HepG2 (cell line): Measurements from ENCODE around the gene NATD1. TPM values are rescaled to one million over a fixed set of nuclear protein-coding genes. Genes with fewer than 3 reads are reported as not detected.

Source experiments
- CHD2 ChIP-seq: IDR thresholded peaks from 2 replicates; pipeline ENCODE4 v1.6.1; 2011; ENCODE audit warnings: low read depth, low read length, improper control_type of control experiment
- HMGA1 ChIP-seq: sonication (generic); formaldehyde crosslinking; conservative IDR thresholded peaks from 2 replicates; pipeline ENCODE4 v1.4.0; 2020; ENCODE audit warnings: missing genetic modification reagents
- HNF1B ChIP-seq: sonication (generic); formaldehyde crosslinking; IDR thresholded peaks from 2 replicates; pipeline ENCODE4 v1.5.1; 2020; ENCODE audit warnings: mild to moderate bottlenecking, moderate library complexity, missing genetic modification reagents
- KLF15 ChIP-seq: sonication (generic); formaldehyde crosslinking; IDR thresholded peaks from 2 replicates; pipeline ENCODE4 v1.8.1; 2023; ENCODE audit warnings: borderline replicate concordance, mild to moderate bottlenecking, inconsistent platforms, missing genetic modification reagents, mixed read lengths
- MXD3 ChIP-seq: IDR thresholded peaks from 2 replicates; pipeline ENCODE4 v1.6.1; 2016; ENCODE audit warnings: mild to moderate bottlenecking, missing biosample characterization, missing genetic modification reagents
- NFYC ChIP-seq: IDR thresholded peaks from 2 replicates; pipeline ENCODE4 v1.6.1; 2016; ENCODE audit warnings: missing genetic modification reagents, missing compliant biosample characterization
- NR3C1 ChIP-seq: sonication (generic); formaldehyde crosslinking; IDR thresholded peaks from 2 replicates; pipeline ENCODE4 v1.4.0; 2020; ENCODE audit warnings: missing genetic modification reagents
- NRL ChIP-seq: sonication (generic); formaldehyde crosslinking; IDR thresholded peaks from 2 replicates; pipeline ENCODE4 v1.5.0; 2020; ENCODE audit warnings: missing genetic modification reagents, mild to moderate bottlenecking, moderate library complexity, borderline replicate concordance
- PLRG1 ChIP-seq: fragments of 450-650 bp; conservative IDR thresholded peaks from 2 replicates; pipeline ENCODE4 v1.6.1; 2016
- POGK ChIP-seq: sonication (generic); formaldehyde crosslinking; conservative IDR thresholded peaks from 2 replicates; pipeline ENCODE4 v1.8.0; 2022; ENCODE audit warnings: mild to moderate bottlenecking, moderate library complexity, missing genetic modification reagents
- POGZ ChIP-seq: sonication (generic); formaldehyde crosslinking; IDR thresholded peaks from 2 replicates; pipeline ENCODE4 v1.4.0; 2020; ENCODE audit warnings: mild to moderate bottlenecking, missing genetic modification reagents
- SMARCE1 ChIP-seq: fragments of 450-650 bp; IDR thresholded peaks from 2 replicates; pipeline ENCODE4 v1.6.1; 2017; ENCODE audit warnings: borderline replicate concordance
- SP140L ChIP-seq: sonication (generic); formaldehyde crosslinking; IDR thresholded peaks from 2 replicates; pipeline ENCODE4 v1.4.0; 2020; ENCODE audit warnings: missing genetic modification reagents, borderline replicate concordance
- SUZ12 ChIP-seq: fragments of 150-350 bp; IDR thresholded peaks from 2 replicates; pipeline ENCODE4 v1.6.1; 2014; ENCODE audit warnings: low read depth, low read length
- TBX3 ChIP-seq: fragments of 450-650 bp; IDR thresholded peaks from 2 replicates; pipeline ENCODE4 v1.6.1; 2017; ENCODE audit warnings: antibody characterized with exemption, mild to moderate bottlenecking, inconsistent platforms, borderline replicate concordance
- WIZ ChIP-seq: sonication (generic); formaldehyde crosslinking; IDR thresholded peaks from 2 replicates; pipeline ENCODE4 v1.5.1; 2020; ENCODE audit warnings: mild to moderate bottlenecking, missing genetic modification reagents
- ZFP36L1 ChIP-seq: sonication (generic); formaldehyde crosslinking; IDR thresholded peaks from 2 replicates; pipeline ENCODE4 v1.8.0; 2022; ENCODE audit warnings: mild to moderate bottlenecking, missing genetic modification reagents, moderate library complexity
- ZIK1 ChIP-seq: sonication (generic); formaldehyde crosslinking; IDR thresholded peaks from 2 replicates; pipeline ENCODE4 v1.5.0; 2020; ENCODE audit warnings: mild to moderate bottlenecking, low read depth, missing genetic modification reagents, borderline replicate concordance
- ZNF20 ChIP-seq: sonication (generic); formaldehyde crosslinking; IDR thresholded peaks from 2 replicates; pipeline ENCODE4 v1.4.0; 2020; ENCODE audit warnings: mild to moderate bottlenecking, moderate library complexity, missing genetic modification reagents
- ZNF292 ChIP-seq: sonication (generic); formaldehyde crosslinking; IDR thresholded peaks from 2 replicates; pipeline ENCODE4 v1.8.1; 2022; ENCODE audit warnings: mild to moderate bottlenecking, low read depth, missing genetic modification reagents, borderline replicate concordance
- ZNF530 ChIP-seq: sonication (generic); formaldehyde crosslinking; IDR thresholded peaks from 2 replicates; pipeline ENCODE4 v1.5.0; 2020; ENCODE audit warnings: low read depth, mild to moderate bottlenecking, missing genetic modification reagents
- ZNF589 ChIP-seq: sonication (generic); formaldehyde crosslinking; conservative IDR thresholded peaks from 2 replicates; pipeline ENCODE4 v1.8.0; 2022; ENCODE audit warnings: mild to moderate bottlenecking, moderate library complexity, missing genetic modification reagents
- ZNF709 ChIP-seq: sonication (generic); formaldehyde crosslinking; IDR thresholded peaks from 2 replicates; pipeline ENCODE4 v1.5.0; 2020; ENCODE audit warnings: mild to moderate bottlenecking, missing genetic modification reagents
- ZNF772 ChIP-seq: sonication (generic); formaldehyde crosslinking; IDR thresholded peaks from 2 replicates; pipeline ENCODE4 v1.5.0; 2020; ENCODE audit warnings: mild to moderate bottlenecking, missing genetic modification reagents
- ZNF775 ChIP-seq: sonication (generic); formaldehyde crosslinking; IDR thresholded peaks from 2 replicates; pipeline ENCODE4 v1.4.0; 2020; ENCODE audit warnings: missing genetic modification reagents, mild to moderate bottlenecking, moderate library complexity, borderline replicate concordance
- ZNF792 ChIP-seq: IDR thresholded peaks from 2 replicates; pipeline ENCODE4 v1.6.1; 2016
- polyA plus RNA-seq, 8 experiments: library from polyadenylated mRNA; depleted of rRNA in 3 of 8; stranded (reverse) in 7 of 8; unstranded in 1 of 8; fragments of >200 nt; fragmentation: Illumina TruSeq in 4 of 8; extraction: Trizol in 4 of 8; gene quantifications; 2 replicates each; pipeline versions ENCODE4 v1.2.1 to v1.2.3, GENCODE V29; 2011 to 2016; ENCODE audit warnings: low read depth in 4 of 8, missing spikeins in 1 of 8, mixed read lengths in 1 of 8; ENCODE audit not compliant: insufficient read depth in 1 of 8
- total RNA-seq, 5 experiments: library from RNA; depleted of rRNA; stranded (reverse); fragments of >200 nt; fragmentation: Illumina TruSeq; extraction: Trizol; gene quantifications; 2 replicates each; pipeline ENCODE4 v1.2.3, GENCODE V29; 2016; ENCODE audit warnings: low read depth in 1 of 5
- TF ChIP-seq, protein P1 (sequence below): sonication (generic); formaldehyde crosslinking; IDR thresholded peaks from 2 replicates; pipeline ENCODE4 v1.5.0; 2020; ENCODE audit warnings: mild to moderate bottlenecking, missing genetic modification reagents, moderate library complexity

NATD1 gene
- total and polyA plus RNA-seq, 2 of the 13 experiments (the other 11 are each of a cell fraction or from before 2014, with no cell fraction given): 0.31 to 2.3 TPM

DNA sequence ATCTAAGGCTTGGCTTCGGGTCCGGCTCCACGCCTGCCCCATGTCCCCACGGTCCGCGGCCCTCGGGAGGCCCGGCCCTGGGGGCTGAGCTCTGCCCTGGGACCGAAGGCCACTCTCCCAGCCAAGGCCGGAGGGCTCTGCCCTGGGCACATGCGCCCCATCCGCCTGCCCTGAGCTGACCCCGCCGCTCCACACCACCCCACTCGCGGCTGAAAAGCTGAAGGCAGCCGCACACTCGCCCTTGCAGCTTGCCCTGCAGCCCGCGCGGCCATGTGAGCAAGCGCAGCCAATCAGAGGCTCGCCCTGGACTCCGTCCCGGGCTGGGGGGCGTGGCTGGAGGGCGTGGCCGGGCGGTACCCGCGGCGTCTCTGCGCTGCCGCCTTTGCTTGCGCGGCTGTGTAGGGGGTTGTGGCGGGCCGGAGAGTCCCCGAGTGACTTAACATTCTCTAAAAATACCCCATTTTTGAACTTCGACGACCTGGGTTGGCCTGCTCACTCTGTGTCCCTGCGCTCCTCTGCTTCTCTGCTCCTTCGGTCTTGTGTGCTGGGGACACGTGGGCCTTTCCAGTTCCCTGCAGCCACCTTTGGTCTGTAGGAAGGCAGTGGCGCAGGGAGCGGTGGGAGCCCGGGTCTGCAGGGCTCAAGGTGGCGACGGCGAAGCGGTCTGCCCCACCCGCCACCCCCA lies 22.5 kb upstream of the NATD1 start (continued):
- TF ChIP-seq KLF15: peak; percentile 63; the same call in 1 of the 2 replicates
- TF ChIP-seq, protein P1, sequence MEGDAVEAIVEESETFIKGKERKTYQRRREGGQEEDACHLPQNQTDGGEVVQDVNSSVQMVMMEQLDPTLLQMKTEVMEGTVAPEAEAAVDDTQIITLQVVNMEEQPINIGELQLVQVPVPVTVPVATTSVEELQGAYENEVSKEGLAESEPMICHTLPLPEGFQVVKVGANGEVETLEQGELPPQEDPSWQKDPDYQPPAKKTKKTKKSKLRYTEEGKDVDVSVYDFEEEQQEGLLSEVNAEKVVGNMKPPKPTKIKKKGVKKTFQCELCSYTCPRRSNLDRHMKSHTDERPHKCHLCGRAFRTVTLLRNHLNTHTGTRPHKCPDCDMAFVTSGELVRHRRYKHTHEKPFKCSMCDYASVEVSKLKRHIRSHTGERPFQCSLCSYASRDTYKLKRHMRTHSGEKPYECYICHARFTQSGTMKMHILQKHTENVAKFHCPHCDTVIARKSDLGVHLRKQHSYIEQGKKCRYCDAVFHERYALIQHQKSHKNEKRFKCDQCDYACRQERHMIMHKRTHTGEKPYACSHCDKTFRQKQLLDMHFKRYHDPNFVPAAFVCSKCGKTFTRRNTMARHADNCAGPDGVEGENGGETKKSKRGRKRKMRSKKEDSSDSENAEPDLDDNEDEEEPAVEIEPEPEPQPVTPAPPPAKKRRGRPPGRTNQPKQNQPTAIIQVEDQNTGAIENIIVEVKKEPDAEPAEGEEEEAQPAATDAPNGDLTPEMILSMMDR (CRISPR knock-in tag): no peak
- 0 out of 2 replicates have a peak, but pooled peaks have one; percentile 24 for TF ChIP-seq ZNF792 (CRISPR knock-in tag)
- no peak for TF ChIP-seq ZNF530 (CRISPR knock-in tag)
- peak; percentile 73; the same call in 1 of the 2 replicates for TF ChIP-seq ZNF772
- no peak for TF ChIP-seq ZNF775 (CRISPR knock-in tag)
- peak; percentile 48; the same call in 1 of the 2 replicates for TF ChIP-seq MXD3
- TF ChIP-seq ZNF589 (CRISPR knock-in tag): no peak
- no peak for TF ChIP-seq PLRG1
- TF ChIP-seq HNF1B: peak; percentile 75; the same call in 1 of the 2 replicates
- no peak for TF ChIP-seq SMARCE1
- TF ChIP-seq HMGA1 (CRISPR knock-in tag): no peak
- TF ChIP-seq NFYC (CRISPR knock-in tag): peak; percentile 93
- TF ChIP-seq TBX3: no peak
- no peak for TF ChIP-seq ZFP36L1 (CRISPR knock-in tag)
- TF ChIP-seq NR3C1 (CRISPR knock-in tag): no peak
- TF ChIP-seq CHD2: no peak
- no peak for TF ChIP-seq ZIK1 (CRISPR knock-in tag)
- TF ChIP-seq ZNF20 (CRISPR knock-in tag): no peak
- no peak for TF ChIP-seq SUZ12
- TF ChIP-seq POGZ (CRISPR knock-in tag): 0 out of 2 replicates have a peak, but pooled peaks have one; percentile 24
- no peak for TF ChIP-seq ZNF292 (CRISPR knock-in tag)
- TF ChIP-seq ZNF709 (CRISPR knock-in tag): no peak
- TF ChIP-seq POGK (CRISPR knock-in tag): no peak
- peak; percentile 87 for TF ChIP-seq NRL (CRISPR knock-in tag)
- peak; percentile 38; the same call in 1 of the 2 replicates for TF ChIP-seq WIZ (CRISPR knock-in tag)
- no peak for TF ChIP-seq SP140L (CRISPR knock-in tag)
